Left ventricle myocardium inferior (tissue), 1 donor: ENCODE data around the gene PITPNM3. TPM values are rescaled to one million over a fixed set of nuclear protein-coding genes. Genes with fewer than 3 reads are reported as not detected.

Experiments used
- DNase-seq: peaks from one replicate; pipeline ENCODE4 v3.0.0-alpha.2; 2020
- H3K27ac ChIP-seq: fragments of 200-600 bp; replicated peaks from 2 replicates; pipeline ENCODE4 v1.8.0; 2021
- H3K27me3 ChIP-seq: fragments of 200-600 bp; 2 replicates; pipeline ENCODE4 v1.8.0; 2021; ENCODE audit warnings: low read depth
- H3K36me3 ChIP-seq: fragments of 200-600 bp; 2 replicates; pipeline ENCODE4 v1.8.0; 2021
- H3K4me1 ChIP-seq: fragments of 200-600 bp; 2 replicates; pipeline ENCODE4 v1.8.0; 2021
- H3K4me3 ChIP-seq: fragments of 200-600 bp; 2 replicates; pipeline ENCODE4 v1.8.0; 2021; ENCODE audit warnings: mild to moderate bottlenecking, moderate library complexity
- H3K9me3 ChIP-seq: fragments of 200-600 bp; replicated peaks from 2 replicates; pipeline ENCODE4 v1.8.0; 2021
- CTCF ChIP-seq: fragments of 200-600 bp; IDR thresholded peaks from 2 replicates; pipeline ENCODE4 v1.8.0; 2021; ENCODE audit warnings: antibody characterized with exemption, mild to moderate bottlenecking, borderline replicate concordance
- intact Hi-C: fragments of 100-400 bp; cut with micrococcal nuclease; formaldehyde crosslinking; loops from one replicate; pipeline ENCODE4 v1.11.0; 2022
- total RNA-seq: library from RNA; stranded (reverse); fragmentation: NEBNext Ultra II Directional; extraction: Animal tissue kit (Norgen Biotek cat#: 25700); gene quantifications from one replicate; pipeline ENCODE4 v1.2.1, GENCODE V29; 2021
- donor health status: DM: no; HTN: yes; CAD: no; lungs with severe emphysema.

PITPNM3 gene
- total RNA-seq, 1 donor from 2014 or later: 0.36 TPM

GRCh38 chr17:6421700-6422604 lies 134.4 kb downstream of the PITPNM3 start:
- intact Hi-C loops: loop anchor here (2.0 kb wide), 1 partner anchor 835 kb away; no protein-coding TSS in a partner anchor
- TF ChIP-seq CTCF: peak; percentile 90
- no peaks in the 10 kb centered on the region for H3K9me3 ChIP-seq
- peaks cover 72% of the 10 kb centered on the region for H3K27me3 ChIP-seq
- H3K27ac ChIP-seq: no peak overlapping the region
- H3K36me3 ChIP-seq: no peaks in the 10 kb centered on the region
- DNase-seq: peak; percentile 73
- no peak overlapping the region for H3K4me3 ChIP-seq
- no peaks in the 10 kb centered on the region for H3K4me1 ChIP-seq

DNA sequence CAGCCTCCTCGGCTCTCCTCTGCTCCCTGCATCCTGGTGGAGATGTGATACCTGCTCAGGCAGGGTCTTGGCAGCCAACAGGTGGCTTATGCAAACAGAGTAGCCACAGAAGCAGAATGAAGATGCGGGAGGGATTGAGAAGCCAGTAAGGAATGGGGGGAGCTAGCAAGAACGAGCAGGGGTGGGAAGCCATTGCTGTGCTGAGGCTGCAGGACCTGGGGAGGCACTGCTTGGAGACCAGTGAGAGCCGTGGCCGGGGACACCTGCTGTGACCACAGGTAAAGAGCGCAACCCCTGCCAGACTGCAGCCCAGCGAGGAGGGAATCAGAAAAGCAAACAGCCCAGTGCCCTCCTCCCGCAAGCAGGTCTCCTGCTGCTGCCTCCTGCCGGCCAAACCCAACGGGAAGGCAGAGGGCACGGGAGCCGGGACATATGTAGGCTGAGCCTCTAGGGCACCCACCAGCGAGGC lies 136.1 kb downstream of the PITPNM3 start:
- intact Hi-C loops: no loop called here

GRCh38 chr17:6415616-6416015 lies 140.7 kb downstream of the PITPNM3 start:
- no peak overlapping the region for H3K27ac ChIP-seq
- intact Hi-C loops: no loop called here
- H3K36me3 ChIP-seq: no peaks in the 10 kb centered on the region
- H3K4me3 ChIP-seq: no peak overlapping the region
- no peaks in the 10 kb centered on the region for H3K4me1 ChIP-seq
- no peak for DNase-seq
- H3K27me3 ChIP-seq: peaks cover 53% of the 10 kb centered on the region
- H3K9me3 ChIP-seq: no peaks in the 10 kb centered on the region
- no peak for TF ChIP-seq CTCF

More for the DNA sequence above, 136.1 kb downstream of the PITPNM3 start:
- peak; percentile 43 for TF ChIP-seq CTCF
- no peak for DNase-seq
- no peaks in the 10 kb centered on the region for H3K4me1 ChIP-seq
- H3K27me3 ChIP-seq: peaks cover 78% of the 10 kb centered on the region
- H3K4me3 ChIP-seq: no peak overlapping the region
- H3K27ac ChIP-seq: no peak overlapping the region
- H3K9me3 ChIP-seq: no peaks in the 10 kb centered on the region
- H3K36me3 ChIP-seq: no peaks in the 10 kb centered on the region

DNA sequence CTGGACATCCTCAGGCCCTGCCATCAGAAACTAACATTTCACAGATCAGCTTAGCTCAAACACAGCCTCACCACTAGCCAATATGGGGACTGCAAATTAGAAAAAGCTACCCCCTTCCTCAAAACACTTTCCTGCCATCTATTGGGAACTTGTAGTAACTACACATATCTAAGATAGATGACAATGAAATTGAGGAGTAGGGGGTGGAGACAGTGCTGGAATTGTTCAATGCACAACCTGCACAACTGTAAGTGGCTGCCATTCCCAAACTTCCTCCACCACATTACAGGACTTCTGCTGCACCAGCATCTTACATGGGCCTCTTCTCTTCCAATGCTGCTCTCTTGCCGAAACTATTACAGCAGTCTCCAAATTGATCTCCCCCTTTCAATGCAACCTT lies 143.3 kb downstream of the PITPNM3 start:
- peak; percentile 49 for TF ChIP-seq CTCF
- intact Hi-C loops: no loop called here
- peaks cover 54% of the 10 kb centered on the region for H3K27me3 ChIP-seq

GRCh38 chr17:6408735-6409134 lies 147.6 kb downstream of the PITPNM3 start:
- Histone ChIP-seq H3K27me3 (peaks cover 53% of the 10 kb centered on the region), H3K9me3 (no peaks in the 10 kb centered on the region), H3K4me1 (no peaks in the 10 kb centered on the region), H3K36me3 (no peaks in the 10 kb centered on the region), H3K27ac (no peak overlapping the region), H3K4me3 (no peak overlapping the region)
- no peak for DNase-seq
- intact Hi-C loops: no loop called here
- TF ChIP-seq CTCF: no peak

More for the DNA sequence above, 143.3 kb downstream of the PITPNM3 start:
- Histone ChIP-seq H3K4me1 (no peaks in the 10 kb centered on the region), H3K27ac (no peak overlapping the region), H3K9me3 (no peaks in the 10 kb centered on the region), H3K4me3 (no peak overlapping the region), H3K36me3 (no peaks in the 10 kb centered on the region)
- DNase-seq: no peak
